Suprapubic skin (tissue), 4 donors: ENCODE measurements around the gene PDE11A. TPM values are rescaled to one million over a fixed set of nuclear protein-coding genes. Genes with fewer than 3 reads are reported as not detected.
"Not testable (repeated sequence)": the region's sequence is repeated elsewhere in the genome, so short reads cannot be mapped to it uniquely, and the experiment has no call there.

Source experiments
- DNase-seq, 2 donors: peaks; one replicate each; pipeline ENCODE4 v3.0.0-alpha.2; 2019; ENCODE audit warnings: low spot score in 2 of 2
- H3K27ac ChIP-seq: fragments of 200-600 bp; sonication (generic); one replicate; pipeline ENCODE4 v1.5.1; 2019
- H3K27me3 ChIP-seq: fragments of 200-600 bp; sonication (generic); one replicate; pipeline ENCODE4 v1.5.1; 2019
- H3K36me3 ChIP-seq: fragments of 200-600 bp; sonication (generic); one replicate; pipeline ENCODE4 v1.5.1; 2019
- H3K4me1 ChIP-seq: fragments of 200-600 bp; sonication (generic); one replicate; pipeline ENCODE4 v1.5.1; 2019
- H3K4me3 ChIP-seq: fragments of 200-600 bp; sonication (generic); one replicate; pipeline ENCODE4 v1.5.1; 2019; ENCODE audit warnings: mild to moderate bottlenecking
- H3K9me3 ChIP-seq: fragments of 200-600 bp; sonication (generic); one replicate; pipeline ENCODE4 v1.5.1; 2019
- EP300 ChIP-seq: sonication (generic); formaldehyde crosslinking; IDR thresholded peaks from one replicate; pipeline ENCODE4 v1.6.1; 2017; ENCODE audit warnings: antibody characterized with exemption
- POLR2A ChIP-seq, 2 donors: fragments of 450-650 bp; IDR thresholded peaks; one replicate each; pipeline ENCODE4 v1.6.1; 2017; ENCODE audit warnings: antibody characterized with exemption in 2 of 2, mild to moderate bottlenecking in 2 of 2, moderate library complexity in 2 of 2
- POLR2AphosphoS5 ChIP-seq, 3 donors: sonication (generic); formaldehyde crosslinking; IDR thresholded peaks; one replicate each; pipeline ENCODE4 v1.6.1; 2017; ENCODE audit warnings: antibody characterized with exemption in 3 of 3
- WGBS: methylation state at CpG from one replicate; pipeline ENCODE4 v1.1.5; 2018; 5-methylcytosine and 5-hydroxymethylcytosine counted together
- total RNA-seq, 4 donors: library from RNA; depleted of rRNA; stranded (reverse); fragments of >200 nt; gene quantifications; one replicate each; pipeline ENCODE4 v1.1.0, GENCODE V29; 2016
- TF ChIP-seq, protein P1 (sequence below), 2 donors: fragments of 200-600 bp in 1 of 2; fragments of 450-650 bp in 1 of 2; sonication (generic) in 1 of 2; IDR thresholded peaks; one replicate each; pipeline ENCODE4 v1.5.1; 2016 to 2019; ENCODE audit warnings: antibody characterized with exemption in 2 of 2, mild to moderate bottlenecking in 1 of 2, moderate library complexity in 1 of 2

The PDE11A gene
- total RNA-seq, 4 donors from 2014 or later: 0.08 to 1.0 (median 0.36) TPM

DNA sequence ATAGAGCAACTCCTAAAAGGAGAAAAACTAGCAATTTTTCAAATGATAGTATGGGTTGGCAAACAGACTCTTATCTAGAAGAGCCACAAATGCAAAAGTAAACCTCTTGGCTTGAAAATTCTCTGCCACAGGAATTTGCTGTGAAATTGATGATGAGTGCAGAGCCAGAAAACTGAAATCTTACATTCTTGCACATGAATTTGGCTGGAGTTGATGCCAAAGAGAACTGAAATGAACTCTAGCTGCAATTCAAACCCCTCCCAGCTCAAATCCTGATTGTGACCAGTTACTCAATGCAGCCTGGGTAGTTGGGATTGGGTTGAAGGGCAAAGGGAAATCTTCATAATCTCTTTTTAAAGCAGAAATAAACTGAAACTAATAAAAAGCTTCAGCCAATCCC lies 266.6 kb downstream of the PDE11A start:
- Histone ChIP-seq H3K27ac (no peak overlapping the region), H3K4me1 (no peaks in the 10 kb centered on the region), H3K36me3 (no peaks in the 10 kb centered on the region), H3K27me3 (no peaks in the 10 kb centered on the region), H3K9me3 (no peaks in the 10 kb centered on the region), H3K4me3 (no peak overlapping the region)
- TF ChIP-seq POLR2A (IDR thresholded peaks at IDR 0.05): no peak
- no peak for TF ChIP-seq POLR2AphosphoS5 (IDR thresholded peaks at IDR 0.05)
- TF ChIP-seq, protein P1, sequence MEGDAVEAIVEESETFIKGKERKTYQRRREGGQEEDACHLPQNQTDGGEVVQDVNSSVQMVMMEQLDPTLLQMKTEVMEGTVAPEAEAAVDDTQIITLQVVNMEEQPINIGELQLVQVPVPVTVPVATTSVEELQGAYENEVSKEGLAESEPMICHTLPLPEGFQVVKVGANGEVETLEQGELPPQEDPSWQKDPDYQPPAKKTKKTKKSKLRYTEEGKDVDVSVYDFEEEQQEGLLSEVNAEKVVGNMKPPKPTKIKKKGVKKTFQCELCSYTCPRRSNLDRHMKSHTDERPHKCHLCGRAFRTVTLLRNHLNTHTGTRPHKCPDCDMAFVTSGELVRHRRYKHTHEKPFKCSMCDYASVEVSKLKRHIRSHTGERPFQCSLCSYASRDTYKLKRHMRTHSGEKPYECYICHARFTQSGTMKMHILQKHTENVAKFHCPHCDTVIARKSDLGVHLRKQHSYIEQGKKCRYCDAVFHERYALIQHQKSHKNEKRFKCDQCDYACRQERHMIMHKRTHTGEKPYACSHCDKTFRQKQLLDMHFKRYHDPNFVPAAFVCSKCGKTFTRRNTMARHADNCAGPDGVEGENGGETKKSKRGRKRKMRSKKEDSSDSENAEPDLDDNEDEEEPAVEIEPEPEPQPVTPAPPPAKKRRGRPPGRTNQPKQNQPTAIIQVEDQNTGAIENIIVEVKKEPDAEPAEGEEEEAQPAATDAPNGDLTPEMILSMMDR (IDR thresholded peaks at IDR 0.05): no peak
- no peak for TF ChIP-seq EP300
- no peak for DNase-seq

DNA sequence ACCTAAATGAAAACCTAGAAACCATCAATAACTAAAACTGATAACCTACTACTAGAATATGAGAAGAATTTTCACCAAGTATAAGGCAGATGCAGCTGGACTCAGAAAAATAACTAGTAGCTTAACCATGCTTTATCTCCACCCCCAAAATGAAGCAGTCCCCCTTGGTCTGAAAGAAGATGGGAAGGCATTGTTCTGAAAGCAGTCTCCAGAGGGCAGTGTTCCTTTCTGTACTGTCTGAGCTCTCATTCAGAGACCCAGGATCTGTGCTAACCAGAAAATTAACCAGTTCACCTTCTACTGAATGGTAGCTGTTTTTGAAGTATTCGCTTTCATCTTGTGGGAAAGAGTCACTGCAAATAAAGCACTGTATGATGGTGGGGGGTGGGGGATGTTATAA lies 273.0 kb downstream of the PDE11A start:
- TF ChIP-seq EP300: no peak
- TF ChIP-seq, protein P1 (IDR thresholded peaks at IDR 0.05): peak in 1 of 2 donors; percentile 32
- no peaks in the 10 kb centered on the region for H3K9me3 ChIP-seq
- H3K27me3 ChIP-seq: no peaks in the 10 kb centered on the region
- DNase-seq: no peak
- H3K4me1 ChIP-seq: no peaks in the 10 kb centered on the region
- no peaks in the 10 kb centered on the region for H3K36me3 ChIP-seq
- WGBS: 44% methylated on average over 1 of the region's 1 CpG
- H3K27ac ChIP-seq: no peak overlapping the region
- H3K4me3 ChIP-seq: no peak overlapping the region

DNA sequence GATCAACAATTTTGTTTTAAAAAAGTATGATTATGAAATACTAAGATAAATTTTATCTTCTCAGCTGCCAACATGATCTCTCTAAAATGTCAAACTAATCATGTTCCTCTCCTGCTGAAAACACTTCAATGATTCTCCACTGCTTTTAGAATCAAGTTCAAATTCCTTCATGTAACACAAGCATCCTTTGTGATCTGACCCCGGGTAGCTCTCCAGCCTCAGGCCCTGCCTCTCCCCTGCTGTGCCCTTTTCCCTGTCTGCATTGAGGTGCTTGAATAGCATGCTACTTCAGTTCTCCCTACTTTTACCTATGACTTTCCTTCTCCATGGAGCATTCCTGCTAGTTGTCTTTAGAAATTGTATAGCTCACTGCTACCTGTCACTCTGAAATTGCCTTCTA lies 274.8 kb downstream of the PDE11A start:
- TF ChIP-seq, protein P1 (IDR thresholded peaks at IDR 0.05): no peak
- no peak for TF ChIP-seq POLR2AphosphoS5 (IDR thresholded peaks at IDR 0.05)
- no peak for TF ChIP-seq EP300
- TF ChIP-seq POLR2A (IDR thresholded peaks at IDR 0.05): no peak
- H3K36me3 ChIP-seq: no peaks in the 10 kb centered on the region
- WGBS: 25% methylated on average over 1 of the region's 1 CpG
- no peaks in the 10 kb centered on the region for H3K4me1 ChIP-seq
- no peak overlapping the region for H3K4me3 ChIP-seq
- no peak for DNase-seq
- no peaks in the 10 kb centered on the region for H3K27me3 ChIP-seq
- no peaks in the 10 kb centered on the region for H3K9me3 ChIP-seq
- no peak overlapping the region for H3K27ac ChIP-seq

DNA sequence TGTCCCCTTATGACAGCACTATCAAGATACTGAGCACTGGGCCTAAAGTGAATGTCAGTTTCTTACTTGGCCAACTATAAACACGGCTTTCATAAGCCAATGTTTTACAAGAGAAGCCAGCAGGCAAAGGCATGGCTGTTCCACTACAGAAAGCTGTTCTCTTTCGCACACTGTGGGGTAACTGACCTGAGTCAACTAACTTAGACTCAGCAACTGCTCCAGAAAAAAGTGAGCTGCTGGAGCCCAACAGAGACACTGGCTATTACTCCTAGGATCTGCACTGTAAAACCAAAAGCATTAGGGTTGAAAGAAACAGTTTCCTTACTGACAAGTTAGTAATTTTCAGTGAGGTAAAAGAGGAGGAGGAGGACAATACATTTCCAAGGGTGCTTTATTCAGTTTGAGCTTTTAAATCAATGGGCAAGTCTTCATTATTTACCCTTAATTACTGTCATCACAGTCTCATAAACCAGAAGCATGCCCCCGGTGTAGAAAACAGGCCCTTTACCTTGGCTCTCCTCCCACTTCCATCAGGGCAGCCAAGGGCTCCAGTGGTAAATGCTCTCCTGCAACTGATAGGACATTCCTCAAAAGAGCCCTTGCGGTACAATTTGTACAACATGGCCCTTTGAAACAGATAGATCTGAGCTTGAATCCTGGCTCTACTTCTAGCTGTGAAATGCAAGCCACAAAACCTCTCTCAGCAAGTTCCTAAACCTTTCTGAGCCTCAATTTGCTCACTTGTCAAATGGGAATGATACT lies 275.7 kb downstream of the PDE11A start:
- 73% methylated on average over 4 of the region's 4 CpGs for WGBS

DNA sequence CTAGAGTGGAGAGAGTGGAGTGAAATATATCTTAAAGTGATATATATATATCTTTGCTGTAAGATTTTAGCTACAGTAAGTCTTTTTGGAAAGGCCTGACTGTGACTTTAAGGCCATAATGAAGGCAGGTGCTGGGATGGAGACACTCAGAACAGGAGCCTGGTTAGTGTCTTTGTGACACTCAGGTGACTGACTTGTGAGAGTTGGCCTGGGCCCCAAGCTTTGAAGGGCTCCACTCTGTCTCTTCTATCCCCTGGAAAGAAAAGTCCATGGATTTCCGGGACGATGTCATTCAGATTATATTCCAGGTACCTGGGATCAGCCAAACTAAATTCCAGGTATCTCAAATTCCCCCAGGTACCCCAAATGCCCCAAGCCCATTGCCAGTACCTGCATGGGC lies 276.6 kb downstream of the PDE11A start:
- no peak for TF ChIP-seq POLR2A (IDR thresholded peaks at IDR 0.05)
- no peak for TF ChIP-seq POLR2AphosphoS5 (IDR thresholded peaks at IDR 0.05)
- no peak for TF ChIP-seq EP300
- TF ChIP-seq, protein P1 (IDR thresholded peaks at IDR 0.05): no peak
- Histone ChIP-seq H3K9me3 (no peaks in the 10 kb centered on the region), H3K4me1 (no peaks in the 10 kb centered on the region), H3K4me3 (no peak overlapping the region), H3K36me3 (no peaks in the 10 kb centered on the region), H3K27me3 (no peaks in the 10 kb centered on the region), H3K27ac (no peak overlapping the region)
- WGBS: 88% methylated on average over 2 of the region's 2 CpGs
- no peak for DNase-seq

More for the DNA sequence above, 275.7 kb downstream of the PDE11A start:
- DNase-seq: no peak
- no peak for TF ChIP-seq POLR2A (IDR thresholded peaks at IDR 0.05)
- TF ChIP-seq EP300: no peak
- Histone ChIP-seq H3K9me3 (no peaks in the 10 kb centered on the region), H3K27me3 (no peaks in the 10 kb centered on the region), H3K4me3 (no peak overlapping the region), H3K27ac (no peak overlapping the region), H3K36me3 (no peaks in the 10 kb centered on the region), H3K4me1 (no peaks in the 10 kb centered on the region)

DNA sequence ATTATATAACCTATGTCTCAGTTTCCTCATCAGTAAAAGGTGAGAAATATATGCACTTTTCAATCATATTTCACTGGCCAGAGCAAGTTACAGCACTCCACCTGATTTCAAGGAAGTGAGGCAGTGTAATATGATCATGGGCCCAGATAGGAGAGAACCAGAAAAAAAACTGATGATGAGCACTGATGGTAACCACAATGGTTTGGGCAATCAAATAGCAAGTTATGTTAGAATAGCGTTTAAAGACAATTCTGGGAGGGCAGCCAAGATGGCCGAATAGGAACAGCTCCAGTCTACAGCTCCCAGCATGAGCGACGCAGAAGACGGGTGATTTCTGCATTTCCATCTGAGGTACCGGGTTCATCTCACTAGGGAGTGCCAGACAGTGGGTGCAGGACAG lies 287.4 kb downstream of the PDE11A start:
- H3K27me3 ChIP-seq, H3K36me3 ChIP-seq, DNase-seq, H3K9me3 ChIP-seq, H3K4me3 ChIP-seq: not testable (repeated sequence)
- H3K4me1 ChIP-seq: peaks cover 20% of the 10 kb centered on the region
- 48% methylated on average over 6 of the region's 6 CpGs for WGBS
- H3K27ac ChIP-seq: peak overlapping the region; percentile 67
